ENCODE results near the gene PCNX2. TPM values are rescaled to one million over a fixed set of nuclear protein-coding genes. Genes with fewer than 3 reads are reported as not detected.

Gene PCNX2
- total RNA-seq, 1 donor from 2014 or later = 11.3 TPM

- no peak for ATAC-seq
- Histone ChIP-seq H3K9me3 (no peaks in the 10 kb centered on the region), H3K36me3 (no peaks in the 10 kb centered on the region), H3K4me1 (no peaks in the 10 kb centered on the region), H3K27ac (no peak overlapping the region), H3K27me3 (ENCODE audit: low read depth) (no peaks in the 10 kb centered on the region), H3K4me3 (no peak overlapping the region)
- no peak for DNase-seq
- intact Hi-C loops (cut with DNase I) = no loop called here
- no peak for TF ChIP-seq CTCF (IDR thresholded peaks at IDR 0.05)
Observed at GRCh38 chr1:233282582-233282886, 13.0 kb downstream of the PCNX2 start.

GRCh38 chr1:233281711-233282581, 13.6 kb downstream of the PCNX2 start:
- no peaks in the 10 kb centered on the region for H3K9me3 ChIP-seq
- ATAC-seq (no peak), DNase-seq (no peak)
- no peaks in the 10 kb centered on the region for H3K36me3 ChIP-seq
- no peak overlapping the region for H3K4me3 ChIP-seq
- H3K27ac ChIP-seq = no peak overlapping the region
- intact Hi-C loops (cut with DNase I) = no loop called here
- no peaks in the 10 kb centered on the region for H3K4me1 ChIP-seq
- TF ChIP-seq CTCF (IDR thresholded peaks at IDR 0.05) = no peak
- no peaks in the 10 kb centered on the region for H3K27me3 ChIP-seq (ENCODE audit: low read depth)

GRCh38 chr1:233279971-233280370, 15.6 kb downstream of the PCNX2 start:
- no peak for ATAC-seq
- H3K4me3 ChIP-seq = no peak overlapping the region
- H3K36me3 ChIP-seq = no peaks in the 10 kb centered on the region
- DNase-seq = no peak
- intact Hi-C loops (cut with DNase I) = no loop called here
- no peaks in the 10 kb centered on the region for H3K9me3 ChIP-seq
- H3K27me3 ChIP-seq (ENCODE audit: low read depth) = no peaks in the 10 kb centered on the region
- no peaks in the 10 kb centered on the region for H3K4me1 ChIP-seq
- H3K27ac ChIP-seq = no peak overlapping the region
- TF ChIP-seq CTCF (IDR thresholded peaks at IDR 0.05) = no peak

- Histone ChIP-seq H3K9me3 (no peaks in the 10 kb centered on the region), H3K36me3 (no peaks in the 10 kb centered on the region), H3K4me3 (no peak overlapping the region), H3K4me1 (no peaks in the 10 kb centered on the region), H3K27ac (no peak overlapping the region), H3K27me3 (ENCODE audit: low read depth) (no peaks in the 10 kb centered on the region)
- no peak for ATAC-seq
- intact Hi-C loops (cut with DNase I) = no loop called here
- no peak for TF ChIP-seq CTCF (IDR thresholded peaks at IDR 0.05)
- DNase-seq = no peak
Observed at GRCh38 chr1:233278631-233279030, 16.9 kb downstream of the PCNX2 start.

- ATAC-seq (no peak), DNase-seq (no peak)
- intact Hi-C loops (cut with DNase I) = no loop called here
- TF ChIP-seq CTCF (IDR thresholded peaks at IDR 0.05) = no peak
- H3K4me1 ChIP-seq = no peaks in the 10 kb centered on the region
- H3K4me3 ChIP-seq = no peak overlapping the region
- no peaks in the 10 kb centered on the region for H3K36me3 ChIP-seq
- H3K9me3 ChIP-seq = no peaks in the 10 kb centered on the region
- H3K27me3 ChIP-seq (ENCODE audit: low read depth) = no peaks in the 10 kb centered on the region
- H3K27ac ChIP-seq = no peak overlapping the region
Observed at GRCh38 chr1:233277637-233278606, 17.6 kb downstream of the PCNX2 start.
